Mammary epithelial cell (primary cell): Measurements from ENCODE around the gene CBX3.

ENCODE experiments used
- EZH2 ChIP-seq: IDR thresholded peaks from 2 replicates; pipeline ENCODE4 v1.6.1; 2012; ENCODE audit warnings: low read length, inconsistent platforms, borderline replicate concordance
- TF ChIP-seq, protein P1 (sequence below), 2 donors: IDR thresholded peaks in 1 of 2; conservative IDR thresholded peaks in 1 of 2; 2 replicates each; pipeline ENCODE4 v1.5.1; 2011 to 2012; ENCODE audit warnings: inconsistent platforms in 2 of 2, low read length in 2 of 2, mild to moderate bottlenecking in 2 of 2, control low read depth in 1 of 2, low read depth in 1 of 2; ENCODE audit not compliant: insufficient read depth in 1 of 2; ENCODE audit errors: extremely low read depth in 1 of 2

DNA sequence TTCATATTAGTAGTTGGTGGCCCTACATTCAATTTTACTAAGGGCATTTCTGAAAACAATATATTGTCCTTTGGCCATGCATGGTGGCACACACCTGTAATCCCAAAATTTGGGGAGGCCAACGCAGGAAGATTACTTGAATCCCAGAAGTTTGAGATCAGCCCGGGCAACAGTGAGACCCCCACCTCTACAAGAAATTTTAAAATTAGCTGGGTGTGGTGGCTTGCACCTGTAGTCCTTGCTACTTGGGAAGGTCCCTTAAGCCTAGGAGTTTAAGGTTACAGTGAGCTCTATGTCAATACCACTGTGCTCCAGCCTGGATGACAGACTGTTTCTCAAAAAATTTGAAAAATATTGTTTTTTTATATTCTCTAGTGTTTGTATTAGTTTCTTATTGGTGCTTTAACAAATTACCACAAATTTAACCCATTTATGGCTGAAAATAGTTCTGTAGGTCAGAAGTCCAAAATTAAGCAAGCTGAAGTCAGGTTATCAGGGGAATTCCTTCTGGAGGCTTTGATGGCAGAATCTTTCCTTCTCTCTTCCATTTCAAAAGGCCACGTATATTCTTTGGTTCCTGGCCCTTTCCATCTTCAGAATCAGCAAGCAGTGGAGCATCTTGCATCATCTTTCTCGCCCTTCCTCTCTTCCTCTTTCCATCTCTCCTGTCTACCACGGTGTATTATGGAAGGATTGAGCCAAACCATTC, 12.4 kb downstream of the CBX3 start:
- TF ChIP-seq, protein P1, sequence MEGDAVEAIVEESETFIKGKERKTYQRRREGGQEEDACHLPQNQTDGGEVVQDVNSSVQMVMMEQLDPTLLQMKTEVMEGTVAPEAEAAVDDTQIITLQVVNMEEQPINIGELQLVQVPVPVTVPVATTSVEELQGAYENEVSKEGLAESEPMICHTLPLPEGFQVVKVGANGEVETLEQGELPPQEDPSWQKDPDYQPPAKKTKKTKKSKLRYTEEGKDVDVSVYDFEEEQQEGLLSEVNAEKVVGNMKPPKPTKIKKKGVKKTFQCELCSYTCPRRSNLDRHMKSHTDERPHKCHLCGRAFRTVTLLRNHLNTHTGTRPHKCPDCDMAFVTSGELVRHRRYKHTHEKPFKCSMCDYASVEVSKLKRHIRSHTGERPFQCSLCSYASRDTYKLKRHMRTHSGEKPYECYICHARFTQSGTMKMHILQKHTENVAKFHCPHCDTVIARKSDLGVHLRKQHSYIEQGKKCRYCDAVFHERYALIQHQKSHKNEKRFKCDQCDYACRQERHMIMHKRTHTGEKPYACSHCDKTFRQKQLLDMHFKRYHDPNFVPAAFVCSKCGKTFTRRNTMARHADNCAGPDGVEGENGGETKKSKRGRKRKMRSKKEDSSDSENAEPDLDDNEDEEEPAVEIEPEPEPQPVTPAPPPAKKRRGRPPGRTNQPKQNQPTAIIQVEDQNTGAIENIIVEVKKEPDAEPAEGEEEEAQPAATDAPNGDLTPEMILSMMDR (conservative IDR thresholded peaks at IDR 0.05 in 1 of 2, IDR thresholded peaks at IDR 0.05 in 1 of 2; ENCODE audit: extremely low read depth in 1 of 2, insufficient read depth in 1 of 2, low read depth in 1 of 2, low read length in 2 of 2): no peak
- no peak for TF ChIP-seq EZH2
